Lung (tissue), 12 donors: ENCODE data around the gene RPLP1. TPM values are rescaled to one million over a fixed set of nuclear protein-coding genes. Genes with fewer than 3 reads are reported as not detected.

Source experiments
- ATAC-seq: fragments of 200-7000 bp; cut with Tn5 transposase; one replicate; pipeline ENCODE4 v1.9.1; 2020; ENCODE audit warnings: moderate number of reproducible peaks; ENCODE audit not compliant: insufficient read depth, low FRiP score
- DNase-seq, 3 donors: peaks; one replicate each; pipeline ENCODE4 v3.0.0-alpha.2; 2013 to 2017
- H3K27ac ChIP-seq, 2 donors: one replicate each; pipeline ENCODE4 v1.5.1; 2013; ENCODE audit warnings: mild to moderate bottlenecking in 2 of 2, moderate library complexity in 2 of 2, control low read depth in 1 of 2, inconsistent platforms in 1 of 2, low read depth in 1 of 2, low read length in 1 of 2
- H3K27me3 ChIP-seq, 3 donors: one replicate each; pipeline ENCODE4 v1.5.1; 2013; ENCODE audit warnings: low read length in 2 of 3; ENCODE audit not compliant: control insufficient read depth in 3 of 3, insufficient read depth in 3 of 3
- H3K36me3 ChIP-seq, 4 donors: one replicate each; pipeline ENCODE4 v1.5.1; 2013; ENCODE audit warnings: low read length in 4 of 4, mild to moderate bottlenecking in 1 of 4, moderate library complexity in 1 of 4; ENCODE audit not compliant: control insufficient read depth in 4 of 4, insufficient read depth in 4 of 4
- H3K4me1 ChIP-seq, 5 donors: one replicate each; pipeline ENCODE4 v1.5.1; 2013; ENCODE audit warnings: low read length in 5 of 5, mild to moderate bottlenecking in 2 of 5, moderate library complexity in 1 of 5; ENCODE audit not compliant: control insufficient read depth in 5 of 5, insufficient read depth in 5 of 5
- H3K4me3 ChIP-seq: one replicate; pipeline ENCODE4 v1.5.1; 2013; ENCODE audit warnings: mild to moderate bottlenecking, control low read depth, moderate library complexity
- H3K9ac ChIP-seq, 2 donors: one replicate each; pipeline ENCODE4 v1.5.1; 2013; ENCODE audit warnings: low read length in 2 of 2, control low read depth in 1 of 2; ENCODE audit not compliant: insufficient read depth in 1 of 2
- H3K9me3 ChIP-seq, 4 donors: one replicate each; pipeline ENCODE4 v1.5.1; 2013; ENCODE audit warnings: low read length in 3 of 4, mild to moderate bottlenecking in 1 of 4, moderate library complexity in 1 of 4; ENCODE audit not compliant: control insufficient read depth in 4 of 4, insufficient read depth in 3 of 4
- WGBS, 2 donors: extraction: QIAGEN DNeasy Blood & Tissue Kit; methylation state at CpG; one replicate each; pipeline ENCODE4 v1.1.7; 2013; 5-methylcytosine and 5-hydroxymethylcytosine counted together
- polyA plus RNA-seq, 2 donors: library from polyadenylated mRNA; stranded (reverse); fragments of 200-250 nt; gene quantifications; one replicate each; pipeline ENCODE4 v1.2.1, GENCODE V29; 2013
- total RNA-seq, 2 donors: library from RNA; depleted of rRNA in 1 of 2; stranded (reverse); fragments of >200 nt in 1 of 2; gene quantifications; one replicate each; pipeline ENCODE4 v1.2.1, GENCODE V29; 2014 to 2021
- TF ChIP-seq, protein P1 (sequence below): IDR thresholded peaks from 2 replicates; pipeline ENCODE4 v1.5.1; 2012; ENCODE audit warnings: mild to moderate bottlenecking; ENCODE audit errors: control extremely low read depth, extremely low read depth
- donor health status: control.
- donor health status: control.
- donor health status: Bipolar disorder and iron deficiency.
- donor health status: healthy.
- donor health status: DM: yes; HTN: yes; CAD: no.

Gene RPLP1
- total and polyA plus RNA-seq, 4 donors = 201 to 2,405 (median 1,545) TPM

DNA sequence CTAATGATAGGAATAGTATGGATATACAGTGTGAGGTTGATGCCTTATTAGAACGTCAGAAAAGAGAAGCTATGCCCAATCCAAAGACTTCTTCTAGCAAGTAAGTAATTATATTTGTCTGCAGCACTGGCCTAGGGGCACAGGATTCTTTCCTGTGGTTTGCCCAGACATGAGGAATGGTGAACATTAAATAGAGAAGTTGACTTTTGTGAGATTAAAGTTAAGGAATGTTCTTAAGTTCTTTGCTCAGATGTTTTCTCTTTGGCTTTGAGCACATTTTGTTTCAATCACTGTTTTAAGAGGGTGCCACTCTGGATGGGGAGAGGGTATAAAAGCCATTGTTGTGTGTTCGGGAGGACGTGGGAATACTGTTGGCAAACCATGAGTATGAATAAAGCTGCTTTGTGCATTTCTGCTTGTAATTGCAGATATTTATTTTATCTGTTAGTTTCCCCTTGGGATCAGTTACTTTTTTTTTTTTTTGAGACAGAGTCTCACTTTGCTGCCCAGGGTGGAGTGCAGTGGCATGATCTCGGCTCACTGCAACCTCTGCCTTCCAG is 30.2 kb upstream of the RPLP1 start:
- H3K27ac ChIP-seq = no peak overlapping the region
- ATAC-seq = no peak
- DNase-seq = no peak

DNA sequence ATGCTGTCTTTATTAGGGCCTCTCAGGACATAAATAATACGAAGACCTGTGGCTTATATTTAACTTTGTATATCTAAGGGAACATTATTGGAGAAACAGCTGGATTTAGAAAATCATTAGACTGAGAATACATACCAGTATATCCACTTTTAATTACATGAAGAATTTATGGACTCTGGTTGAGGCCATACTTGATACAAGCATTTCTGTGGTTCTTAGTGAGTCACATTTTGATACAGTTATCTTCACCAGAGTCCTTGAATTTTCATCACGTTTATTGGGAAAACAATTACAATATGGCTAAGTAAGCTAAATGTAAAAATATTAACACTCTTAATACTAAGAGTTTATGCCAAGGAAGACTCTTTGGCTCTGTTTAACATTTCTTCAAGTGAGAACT is 28.6 kb upstream of the RPLP1 start:
- Histone ChIP-seq H3K27ac (no peak overlapping the region), H3K9me3 (no peaks in the 10 kb centered on the region), H3K4me1 (no peaks in the 10 kb centered on the region), H3K27me3 (no peaks in the 10 kb centered on the region), H3K36me3 (peaks cover 0 to 24% (median 9%) of the 10 kb centered on the region in 4 donors), H3K4me3 (no peak overlapping the region), H3K9ac (no peak overlapping the region)
- no peak for ATAC-seq
- TF ChIP-seq, protein P1, sequence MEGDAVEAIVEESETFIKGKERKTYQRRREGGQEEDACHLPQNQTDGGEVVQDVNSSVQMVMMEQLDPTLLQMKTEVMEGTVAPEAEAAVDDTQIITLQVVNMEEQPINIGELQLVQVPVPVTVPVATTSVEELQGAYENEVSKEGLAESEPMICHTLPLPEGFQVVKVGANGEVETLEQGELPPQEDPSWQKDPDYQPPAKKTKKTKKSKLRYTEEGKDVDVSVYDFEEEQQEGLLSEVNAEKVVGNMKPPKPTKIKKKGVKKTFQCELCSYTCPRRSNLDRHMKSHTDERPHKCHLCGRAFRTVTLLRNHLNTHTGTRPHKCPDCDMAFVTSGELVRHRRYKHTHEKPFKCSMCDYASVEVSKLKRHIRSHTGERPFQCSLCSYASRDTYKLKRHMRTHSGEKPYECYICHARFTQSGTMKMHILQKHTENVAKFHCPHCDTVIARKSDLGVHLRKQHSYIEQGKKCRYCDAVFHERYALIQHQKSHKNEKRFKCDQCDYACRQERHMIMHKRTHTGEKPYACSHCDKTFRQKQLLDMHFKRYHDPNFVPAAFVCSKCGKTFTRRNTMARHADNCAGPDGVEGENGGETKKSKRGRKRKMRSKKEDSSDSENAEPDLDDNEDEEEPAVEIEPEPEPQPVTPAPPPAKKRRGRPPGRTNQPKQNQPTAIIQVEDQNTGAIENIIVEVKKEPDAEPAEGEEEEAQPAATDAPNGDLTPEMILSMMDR = no peak
- WGBS, 2 donors = 89 to 95% methylated on average over 2 of the region's 2 CpGs
- DNase-seq = no peak

More for the DNA sequence above, 30.2 kb upstream of the RPLP1 start:
- H3K4me3 ChIP-seq = no peak overlapping the region
- no peaks in the 10 kb centered on the region for H3K27me3 ChIP-seq
- no peaks in the 10 kb centered on the region for H3K9me3 ChIP-seq
- TF ChIP-seq, protein P1 = no peak
- no peak overlapping the region for H3K9ac ChIP-seq
- no peaks in the 10 kb centered on the region for H3K4me1 ChIP-seq
- 86 to 87% methylated on average over 4 of the region's 4 CpGs for WGBS, 2 donors
- peaks cover 0 to 17% (median 7%) of the 10 kb centered on the region in 4 donors for H3K36me3 ChIP-seq

DNA sequence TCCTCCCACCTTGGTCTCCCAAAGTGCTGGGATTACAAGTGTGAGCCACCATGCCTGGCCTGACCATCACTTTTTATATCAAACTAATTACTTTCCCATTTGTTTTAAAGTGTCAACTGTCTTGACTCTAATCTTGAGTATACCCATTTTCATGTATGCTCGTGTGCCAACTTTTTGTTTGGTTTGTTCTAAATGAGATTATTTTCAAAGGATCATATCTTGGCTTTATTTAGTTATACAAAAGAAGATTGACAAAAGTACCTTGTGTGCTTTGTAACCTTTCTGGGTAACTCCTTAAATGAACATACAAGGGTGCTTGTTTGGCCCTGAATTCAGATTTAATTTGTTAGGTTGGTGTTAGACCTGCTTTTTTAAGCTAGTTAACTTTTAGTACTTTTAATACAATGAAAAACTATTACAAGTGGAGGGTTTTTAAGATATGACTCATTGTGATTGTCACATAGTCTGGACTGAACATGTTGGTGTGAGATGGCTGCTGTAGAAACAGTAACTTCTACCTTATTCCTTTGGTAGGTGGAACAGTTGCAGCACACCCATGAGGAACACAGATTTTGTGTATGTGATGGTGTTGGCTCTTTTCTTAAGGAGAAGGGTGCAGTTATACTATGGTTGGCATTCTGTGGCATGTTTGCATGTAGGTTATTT is 27.7 kb upstream of the RPLP1 start:
- no peak for ATAC-seq
- no peak for DNase-seq

More for the DNA sequence above, 27.7 kb upstream of the RPLP1 start:
- Histone ChIP-seq H3K36me3 (peaks cover 0 to 20% (median 9%) of the 10 kb centered on the region in 4 donors), H3K4me3 (no peak overlapping the region), H3K27me3 (no peaks in the 10 kb centered on the region), H3K9ac (no peak overlapping the region), H3K27ac (no peak overlapping the region), H3K4me1 (no peaks in the 10 kb centered on the region), H3K9me3 (no peaks in the 10 kb centered on the region)
- 74 to 100% methylated on average over 1 of the region's 1 CpG for WGBS, 2 donors
- TF ChIP-seq, protein P1 = no peak
